NCI-H69 (cell line): ENCODE data around the gene GPR3.
A peak's percentile ranks its signal among the peaks of the same experiment; 100 is the strongest.

ENCODE experiments used
- DNase-seq: peaks from one replicate; lab custom pipeline; 2025; lab: John Stamatoyannopoulos, UW

The GPR3 gene

DNA sequence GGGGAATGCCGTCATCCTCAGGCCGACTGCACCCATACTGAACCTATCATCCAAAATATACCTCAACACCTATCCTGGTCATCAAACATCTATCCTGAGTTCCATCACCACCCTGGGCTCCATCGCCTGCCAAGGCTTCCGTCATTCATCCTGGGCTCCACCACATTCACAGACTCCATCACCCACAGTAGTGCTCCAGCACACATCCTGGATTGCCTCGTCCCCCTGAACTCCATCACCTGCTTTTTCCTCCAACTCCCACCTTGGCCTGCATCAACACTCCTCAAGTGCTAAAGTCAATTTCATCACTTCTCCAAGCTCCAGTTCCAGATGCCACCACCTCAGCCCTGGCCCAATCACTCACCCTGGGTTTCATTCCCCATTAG is 33.5 kb upstream of the GPR3 start:
- DNase-seq: no peak

DNA sequence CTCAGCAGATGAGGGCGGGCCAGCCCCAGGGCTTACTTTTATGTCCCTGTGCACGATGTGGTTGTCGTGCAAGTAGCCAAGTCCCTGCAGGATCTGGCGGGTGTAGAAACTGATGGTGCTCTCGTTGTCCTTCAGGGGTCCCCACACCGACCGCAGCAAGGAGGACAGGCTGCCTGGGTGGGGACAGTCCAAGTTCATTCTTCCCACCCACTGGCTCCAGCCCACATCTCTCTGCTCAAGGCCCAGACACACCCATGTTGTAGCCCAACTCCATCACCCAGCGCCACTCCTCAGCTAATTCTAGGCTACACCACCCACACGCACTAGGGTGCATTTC is 32.6 kb upstream of the GPR3 start:
- no peak for DNase-seq

DNA sequence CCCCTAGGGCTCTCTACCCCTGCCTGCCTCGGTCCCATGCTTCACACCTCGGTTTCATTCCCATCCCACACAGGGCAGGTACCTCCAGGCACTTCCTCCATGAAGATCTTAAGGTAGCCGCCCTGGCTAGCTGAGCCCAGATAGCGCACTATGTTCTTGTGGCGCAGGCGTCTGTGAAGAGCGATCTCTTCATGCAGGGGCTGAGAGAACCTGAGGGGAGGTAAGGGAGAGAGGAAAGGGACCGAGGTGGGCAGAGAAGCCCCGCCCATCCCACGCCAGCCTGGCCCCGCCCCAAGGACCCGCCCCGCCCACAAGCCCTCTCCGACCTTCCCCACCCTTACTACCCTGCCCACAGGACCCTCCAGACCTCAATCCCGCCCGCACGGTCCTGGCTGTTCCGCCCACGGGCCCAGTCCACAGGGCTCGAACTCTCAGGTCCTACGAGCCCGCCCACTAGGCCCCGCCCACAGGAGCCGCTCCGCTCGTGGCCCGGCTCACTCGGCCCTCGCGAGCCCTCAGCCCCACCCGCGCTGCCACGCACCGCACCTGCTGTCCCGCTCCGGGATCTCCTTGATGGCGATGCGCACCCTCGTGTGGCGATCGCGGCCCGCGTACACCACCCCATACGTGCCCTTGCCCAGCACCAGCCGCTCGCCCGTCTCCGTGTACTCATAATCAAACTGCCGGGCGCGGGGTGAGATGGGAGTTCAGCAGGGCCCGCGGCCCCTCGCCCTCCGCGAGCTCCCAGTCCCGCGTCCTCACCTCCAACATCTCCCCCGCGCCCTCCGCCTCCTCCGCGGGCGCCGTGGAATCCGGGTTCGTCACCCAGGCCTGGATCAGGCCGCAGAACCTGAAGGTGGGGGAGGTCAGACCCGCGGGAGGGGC is 32.0 kb upstream of the GPR3 start:
- DNase-seq: no peak

DNA sequence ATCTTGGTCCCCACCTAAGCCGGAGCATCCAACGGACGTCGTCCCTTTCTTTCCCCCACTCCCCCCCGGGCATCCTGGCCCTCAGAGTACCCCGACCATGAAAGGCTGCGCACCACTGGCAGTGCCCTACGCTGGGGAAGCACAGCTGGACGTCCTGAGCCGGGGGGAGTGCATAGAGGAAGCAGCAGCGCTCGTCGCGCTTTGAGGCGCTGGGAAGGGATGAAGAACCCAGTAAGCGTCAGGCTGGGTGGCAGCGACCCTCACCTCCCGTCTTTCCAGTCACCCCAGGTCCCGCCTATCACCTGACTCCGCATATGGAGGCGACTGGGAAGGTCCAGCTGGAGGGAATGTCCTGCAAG is 31.4 kb upstream of the GPR3 start:
- no peak for DNase-seq

DNA sequence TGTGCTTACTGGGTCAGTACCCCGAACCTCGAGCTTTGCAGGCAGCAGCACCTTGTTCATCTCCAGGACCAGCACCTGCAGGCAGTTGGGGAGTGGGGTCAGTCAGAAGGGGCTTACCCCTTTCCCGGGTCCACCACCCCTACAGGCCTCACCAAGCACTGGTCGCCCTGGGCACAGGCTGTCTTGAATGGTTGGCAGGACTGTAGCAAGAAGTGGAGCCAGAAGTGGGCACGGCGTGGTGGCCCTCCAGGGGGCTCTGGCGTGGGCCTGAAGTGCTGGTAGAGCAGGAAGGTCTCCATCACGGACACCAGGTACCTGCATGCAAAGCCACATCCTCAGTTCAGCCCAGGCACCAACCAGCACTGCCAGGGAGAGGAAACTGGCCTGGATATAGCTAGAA is 30.9 kb upstream of the GPR3 start:
- DNase-seq: no peak

DNA sequence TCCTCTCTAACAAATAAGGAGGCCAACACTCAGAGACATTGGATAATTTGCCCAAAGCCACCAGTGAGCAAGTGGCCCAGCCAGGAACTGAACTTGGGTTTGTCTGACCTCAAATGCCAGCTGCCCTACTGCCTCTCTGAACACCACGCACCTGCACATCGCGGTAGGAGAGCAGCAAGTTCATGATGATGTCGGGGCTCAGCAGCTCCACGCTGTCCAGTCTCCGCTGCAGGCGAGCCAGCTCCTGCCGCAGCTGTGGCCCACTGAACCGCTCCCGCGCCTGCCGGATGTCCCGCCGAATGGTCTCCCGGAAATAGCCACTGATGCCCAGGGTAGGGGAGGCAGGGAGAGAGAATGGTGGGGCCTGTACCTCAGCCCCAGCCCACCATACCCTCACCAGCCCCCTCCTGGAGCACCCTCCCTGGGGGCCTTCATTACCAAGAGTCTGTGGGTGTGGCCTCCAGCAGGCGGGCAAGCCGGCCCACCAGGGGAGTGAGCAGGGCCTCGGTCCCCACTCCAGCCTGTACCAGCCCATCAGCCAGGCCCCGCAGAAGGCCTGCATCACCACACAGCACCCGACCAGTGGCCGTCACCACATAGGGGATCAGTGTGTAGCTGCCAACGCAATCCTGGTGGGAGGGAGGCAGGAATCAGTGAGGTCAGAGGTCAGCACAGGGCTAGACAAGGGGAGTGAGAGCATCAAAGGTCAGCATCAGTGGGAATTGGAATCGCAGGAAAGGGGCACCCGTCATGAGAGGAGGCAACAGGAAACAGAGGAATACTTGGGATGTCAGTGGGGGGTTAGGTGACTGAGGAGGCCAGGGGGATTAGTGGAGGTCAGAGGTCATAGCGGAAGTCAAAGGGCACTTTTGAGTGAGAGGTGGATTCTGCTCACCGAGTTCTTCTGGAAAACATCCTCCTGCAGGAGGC is 28.4 kb upstream of the GPR3 start:
- no peak for DNase-seq

DNA sequence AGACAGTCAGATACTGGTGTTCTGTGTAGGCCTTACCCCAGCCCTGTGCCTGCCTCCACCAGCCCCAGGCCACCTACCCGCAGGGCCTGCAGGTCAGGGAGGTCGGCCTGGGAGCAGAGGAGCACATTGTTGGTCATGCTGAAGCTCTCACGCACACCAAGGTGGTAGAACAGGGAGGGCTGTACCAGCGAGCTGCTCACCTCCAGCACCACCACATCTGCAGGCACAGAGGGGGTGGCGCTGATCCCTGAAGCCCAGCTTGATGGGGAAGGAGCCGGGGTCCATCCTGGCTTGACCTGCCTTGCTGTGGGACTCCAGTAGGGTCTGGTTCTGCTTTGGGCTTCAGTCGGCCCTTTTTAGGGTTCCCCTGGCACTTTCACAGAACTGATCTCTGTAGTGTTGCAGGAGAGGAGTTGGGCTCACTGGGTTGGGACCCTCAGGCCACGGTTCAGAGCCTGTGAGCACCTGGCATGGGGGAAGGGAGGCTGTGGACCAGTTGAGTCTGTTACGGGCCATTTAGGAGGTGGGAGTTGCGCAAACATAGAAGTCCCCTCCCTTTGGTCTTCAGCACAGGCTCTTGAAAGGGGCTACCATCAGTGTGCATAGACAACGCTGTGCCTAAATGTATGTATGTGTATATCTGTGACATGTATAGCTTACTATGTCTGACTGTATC is 27.6 kb upstream of the GPR3 start:
- DNase-seq: no peak

DNA sequence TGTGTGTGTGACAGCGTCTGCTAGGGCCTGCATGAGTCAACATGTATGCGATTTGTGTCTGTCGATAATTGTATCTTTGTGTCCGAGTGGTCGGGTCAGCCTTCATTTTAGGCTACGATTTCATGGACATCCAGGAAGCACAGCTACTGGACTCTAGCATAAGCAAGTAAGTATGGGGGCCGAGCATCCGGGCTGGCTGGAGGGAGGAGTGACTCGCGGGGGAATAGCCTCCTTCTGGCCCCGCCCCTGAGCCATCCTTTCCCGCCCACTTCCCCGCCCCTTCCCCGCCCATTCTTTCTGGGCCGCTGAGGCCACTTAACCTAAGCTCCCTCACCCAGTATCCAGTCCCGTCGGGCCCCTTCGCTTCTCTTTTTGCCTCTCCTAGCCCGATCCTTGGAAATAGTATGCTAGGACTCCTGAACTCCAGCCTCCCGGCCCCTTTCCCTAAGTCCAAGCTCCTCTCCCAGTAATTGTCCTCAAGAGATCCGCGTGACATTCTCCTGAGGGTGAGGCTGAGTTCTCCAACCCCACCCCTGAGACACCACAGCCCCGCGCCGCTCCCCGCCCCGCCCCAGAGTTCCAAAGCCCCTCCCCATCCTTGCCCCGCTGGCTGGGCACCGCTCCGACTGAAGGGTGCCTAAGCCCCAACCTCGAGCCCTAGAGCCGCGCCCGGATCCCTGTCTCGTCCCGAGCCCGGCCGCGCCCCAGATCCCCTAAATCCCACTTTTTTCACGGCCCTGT is 26.9 kb upstream of the GPR3 start:
- peak; percentile 84 for DNase-seq

DNA sequence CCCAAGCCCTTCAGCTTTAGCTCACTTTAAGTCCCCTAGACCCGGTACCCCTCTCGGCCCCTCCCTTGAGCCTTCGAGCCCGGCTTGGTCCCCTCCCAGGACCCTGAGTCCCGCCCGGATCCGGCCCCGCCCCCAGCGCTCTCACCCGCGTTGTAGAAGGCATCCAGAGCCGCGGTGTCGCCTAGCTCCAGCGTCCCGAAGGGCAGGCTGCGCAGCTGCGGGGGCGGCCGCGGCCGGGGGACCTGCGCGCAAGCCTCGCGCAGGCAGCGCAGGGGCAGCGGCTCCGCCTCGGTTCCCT is 26.4 kb upstream of the GPR3 start:
- DNase-seq: peak; percentile 71

DNA sequence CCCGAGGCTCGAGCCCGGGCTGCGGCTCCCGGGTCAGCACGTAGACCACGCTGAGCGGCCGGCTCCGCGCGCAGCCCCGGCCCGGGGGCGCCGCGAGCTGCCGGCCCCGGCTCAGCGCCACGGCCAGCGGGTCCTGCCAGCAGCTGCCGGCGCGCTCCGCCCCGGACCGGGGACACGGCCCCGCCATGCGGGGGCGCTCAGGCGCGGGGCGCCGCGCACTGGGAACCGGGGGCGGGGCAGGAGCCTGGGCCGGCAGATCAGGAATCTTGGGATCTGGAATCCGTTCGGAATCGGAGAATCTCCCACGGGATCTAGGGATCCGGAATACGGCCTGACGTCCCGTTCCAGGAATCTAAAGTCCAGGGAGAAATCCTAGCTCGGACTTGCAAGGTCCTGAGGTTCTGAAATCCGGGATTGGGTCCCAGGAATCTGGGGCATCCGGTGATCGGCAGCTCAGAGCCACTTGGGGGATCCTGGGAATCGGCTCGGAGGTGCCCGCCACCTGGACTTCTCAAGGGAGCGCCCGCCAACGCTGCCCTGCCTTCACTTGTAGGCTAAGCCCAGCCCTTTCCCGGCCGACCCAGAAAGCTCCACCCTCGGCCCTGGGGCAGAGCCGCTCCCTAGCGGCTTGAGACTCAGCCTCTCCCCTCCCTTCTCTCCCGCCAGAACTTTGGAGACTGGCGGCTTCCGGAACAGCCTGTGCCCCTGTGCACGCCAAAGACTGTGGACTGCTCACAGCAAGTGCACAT is 25.8 kb upstream of the GPR3 start, which contains the start of gene MAP3K6:
Gene MAP3K6, minus strand, starts transcription at position 551 of the 749 bp plus-strand sequence. Its CDS starts 364 bp downstream, at position 187.
- peak; percentile 73 for DNase-seq

DNA sequence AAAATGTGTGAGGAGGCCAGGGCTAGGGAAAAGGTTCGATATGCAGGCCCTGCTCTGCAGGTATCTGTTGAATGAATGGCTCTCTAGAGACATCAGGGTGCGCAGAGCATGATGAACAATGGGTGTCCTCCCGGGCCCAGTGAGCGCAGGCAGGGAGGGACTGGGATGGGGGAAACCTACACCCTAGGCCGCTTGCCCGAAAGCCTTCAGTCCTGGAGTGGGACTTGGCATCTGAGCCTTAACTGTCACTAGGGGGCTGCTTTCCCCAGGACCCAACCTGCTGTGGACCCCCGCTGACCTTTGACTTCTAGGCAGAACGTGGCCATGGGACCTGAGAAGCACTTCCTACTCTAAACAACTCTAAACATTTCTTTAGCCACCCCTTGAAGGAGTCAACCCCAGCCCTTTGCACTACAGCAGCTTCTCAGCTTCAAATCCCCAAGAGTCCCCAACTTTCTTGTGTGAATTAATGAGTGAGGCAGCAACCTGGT is 25.2 kb upstream of the GPR3 start:
- DNase-seq: no peak

DNA sequence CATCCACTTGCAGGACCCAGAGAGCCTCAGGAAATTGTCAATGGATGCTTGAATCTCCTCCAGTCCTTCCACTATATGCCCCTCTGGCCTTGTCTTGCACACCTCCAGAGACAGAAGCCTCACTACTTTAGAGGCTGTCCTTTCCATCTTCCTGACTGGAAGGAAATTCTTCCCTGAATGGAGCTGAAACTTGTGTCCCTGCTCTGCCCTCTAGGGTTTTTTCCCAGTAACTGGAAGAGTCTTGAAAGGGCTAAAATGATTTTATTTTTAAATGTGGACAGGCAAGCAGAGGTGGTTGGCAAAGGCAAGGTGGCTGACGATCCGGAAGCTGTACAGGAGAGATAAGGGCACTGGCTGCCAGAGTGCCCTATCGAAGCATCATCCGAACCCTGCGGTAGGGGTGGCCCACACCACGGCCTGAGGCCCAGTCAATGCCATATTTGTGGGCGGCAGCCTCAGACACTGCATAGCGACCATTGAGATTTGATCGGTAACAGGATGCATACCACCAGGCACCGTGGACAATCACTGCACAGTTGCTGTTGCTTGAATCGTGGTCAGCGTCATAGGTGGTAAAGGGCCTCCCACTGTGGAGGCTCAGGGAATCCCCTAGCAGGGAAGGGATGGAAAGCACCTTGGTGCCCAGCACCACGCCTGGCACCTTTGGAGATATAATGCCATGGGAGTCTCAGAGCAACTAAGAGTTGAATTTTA is 23.4 kb upstream of the GPR3 start:
- no peak for DNase-seq

DNA sequence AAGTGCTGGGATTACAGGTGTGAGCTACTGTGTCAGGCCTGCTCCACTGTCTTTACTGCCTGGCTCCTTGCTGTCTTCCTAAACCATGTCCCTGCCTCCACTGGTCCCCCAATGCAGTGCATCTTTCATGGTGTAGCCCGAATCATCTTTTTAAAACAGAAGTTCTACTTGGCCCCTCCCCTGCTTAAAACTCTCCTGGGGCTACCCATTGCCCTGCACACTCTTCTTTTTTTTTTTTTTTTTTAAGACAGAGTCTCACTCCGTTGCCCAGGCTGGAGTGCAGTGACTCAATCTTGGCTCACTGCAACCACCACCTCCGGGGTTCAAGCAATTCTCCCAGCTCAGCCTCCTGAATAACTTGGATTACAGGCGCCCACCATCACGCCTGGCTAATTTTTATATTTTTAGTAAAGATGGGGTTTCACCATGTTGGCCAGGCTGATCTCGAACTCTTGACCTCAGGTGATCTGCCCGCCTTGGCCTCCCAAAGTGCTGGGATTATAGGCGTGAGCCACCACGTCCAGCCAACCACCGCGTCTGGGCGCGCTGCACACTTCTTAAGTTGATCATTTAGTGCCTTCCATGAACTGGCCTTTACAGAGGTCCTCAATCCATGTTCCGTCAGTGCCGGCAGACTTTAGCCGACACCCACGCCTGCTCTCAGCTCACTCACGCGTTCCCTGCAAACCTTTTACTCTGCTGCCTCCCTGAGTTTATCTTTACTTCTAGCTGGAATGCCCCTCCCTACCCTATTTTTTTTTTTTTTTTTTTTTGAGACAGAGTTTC is 20.2 kb upstream of the GPR3 start:
- no peak for DNase-seq

DNA sequence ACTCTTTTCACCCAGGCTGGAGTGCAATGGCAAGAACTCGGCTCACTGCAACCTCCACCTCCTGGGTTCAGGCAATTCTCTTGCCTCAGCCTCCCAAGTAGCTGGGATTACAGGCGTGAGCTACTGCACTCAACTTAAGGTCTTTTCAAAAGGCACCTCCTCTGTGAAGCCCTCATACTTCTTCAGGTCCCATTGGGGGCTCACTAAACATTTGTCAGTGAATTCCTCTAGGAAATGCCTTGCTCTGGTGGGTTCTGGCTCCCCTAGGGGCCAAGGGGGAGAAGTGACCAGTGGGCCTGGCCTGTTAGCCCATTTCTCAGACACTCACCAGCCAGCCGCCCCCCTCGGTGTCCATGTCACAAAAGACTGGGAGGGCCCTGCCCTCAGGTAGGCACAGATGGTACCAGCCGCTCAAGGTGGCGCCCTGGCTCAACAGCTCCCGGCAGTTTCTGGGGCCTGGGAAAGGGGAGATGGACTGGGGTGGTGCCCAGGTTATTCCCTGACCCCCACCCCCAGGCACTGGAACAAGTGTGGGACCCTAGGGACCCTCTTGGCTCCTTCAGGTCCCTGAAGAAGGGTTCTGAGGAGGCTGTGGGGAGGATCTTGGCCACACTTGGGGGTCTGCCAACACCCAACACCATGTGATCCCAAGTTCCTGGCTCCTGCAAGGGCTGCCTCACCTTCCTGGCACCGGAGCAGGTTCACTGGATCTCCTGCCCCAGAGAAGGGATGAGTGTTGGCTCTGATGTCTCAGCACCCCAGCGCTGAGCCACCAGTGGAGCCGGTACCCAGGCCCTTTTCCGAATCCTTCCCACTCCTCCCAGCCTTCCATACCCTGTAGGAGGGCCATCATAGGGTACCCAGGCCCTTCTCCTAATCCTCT is 19.4 kb upstream of the GPR3 start:
- no peak for DNase-seq

DNA sequence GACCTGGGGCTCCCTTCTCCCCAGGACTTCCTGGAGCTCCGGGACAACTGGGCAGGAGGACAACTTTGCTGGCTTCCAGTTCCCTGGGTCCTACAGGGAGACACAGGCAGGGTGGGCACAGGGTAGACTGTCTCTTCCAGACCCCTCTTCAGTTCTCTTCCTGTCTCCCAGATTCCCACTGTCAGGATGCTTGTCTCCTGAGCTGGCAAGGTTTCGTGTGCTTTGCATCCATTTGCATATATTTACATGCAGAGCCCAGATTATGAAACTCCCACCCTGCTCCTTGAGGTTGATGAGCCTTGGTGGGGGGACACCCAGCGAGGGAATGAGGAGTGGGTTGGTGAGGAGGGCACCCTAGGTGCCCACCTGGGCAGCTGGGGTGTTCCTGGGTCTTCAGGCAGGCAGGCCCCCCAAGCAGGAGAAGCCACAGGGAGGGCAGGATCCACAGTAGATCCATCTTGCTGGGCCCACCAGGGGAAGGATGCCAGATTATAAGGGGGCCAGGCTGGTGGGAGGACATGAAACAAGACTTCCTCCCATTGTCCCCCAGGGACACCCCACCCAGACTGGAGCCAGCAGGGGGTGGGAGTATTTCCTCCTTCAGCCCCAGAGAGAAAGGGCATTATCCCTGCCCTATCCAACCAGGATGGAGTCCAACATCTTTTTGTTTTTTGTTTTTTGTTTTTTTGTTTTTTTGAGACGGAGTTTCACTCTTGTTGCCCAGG is 17.9 kb upstream of the GPR3 start, which contains the start of gene FCN3:
Gene FCN3, minus strand, starts transcription at position 463 of the 725 bp plus-strand sequence. Its CDS starts 6 bp downstream, at position 457.
- DNase-seq: no peak

DNA sequence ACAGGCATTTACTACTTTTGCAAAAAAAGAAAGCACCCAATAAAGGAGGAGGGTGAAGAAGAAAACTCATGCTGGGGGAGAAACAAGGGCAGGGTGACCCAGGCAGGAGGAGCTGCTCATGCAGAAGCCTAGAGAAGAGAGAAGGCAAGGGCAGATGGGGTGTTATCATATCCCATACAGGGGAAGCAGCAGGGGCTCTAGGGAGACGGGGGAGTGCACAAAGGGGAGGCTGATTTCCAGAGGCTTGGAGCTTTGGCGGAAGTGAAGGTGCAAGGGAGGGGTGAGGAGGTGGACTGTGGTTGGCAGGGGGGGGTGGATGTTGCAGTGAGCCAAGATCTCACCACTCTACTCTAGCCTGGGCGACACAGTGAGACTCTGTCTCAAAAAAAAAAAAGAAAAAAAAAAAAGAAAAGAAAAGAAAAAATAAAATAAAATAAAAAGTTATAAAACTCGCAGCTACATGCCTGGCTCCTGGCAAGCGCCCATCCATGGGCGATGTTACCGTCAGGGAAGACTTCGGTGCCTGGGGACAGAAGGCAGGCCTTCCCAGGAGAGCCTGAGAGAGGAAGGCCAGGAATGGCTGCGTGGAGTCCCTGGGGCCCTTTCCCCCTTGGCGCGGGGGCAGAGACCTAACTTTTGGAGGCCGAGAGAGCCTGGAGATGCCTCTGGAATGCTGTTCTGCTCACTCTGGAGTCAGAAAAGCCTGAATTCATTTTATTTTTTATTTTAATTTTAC is 14.5 kb upstream of the GPR3 start:
- peak; percentile 29 for DNase-seq

DNA sequence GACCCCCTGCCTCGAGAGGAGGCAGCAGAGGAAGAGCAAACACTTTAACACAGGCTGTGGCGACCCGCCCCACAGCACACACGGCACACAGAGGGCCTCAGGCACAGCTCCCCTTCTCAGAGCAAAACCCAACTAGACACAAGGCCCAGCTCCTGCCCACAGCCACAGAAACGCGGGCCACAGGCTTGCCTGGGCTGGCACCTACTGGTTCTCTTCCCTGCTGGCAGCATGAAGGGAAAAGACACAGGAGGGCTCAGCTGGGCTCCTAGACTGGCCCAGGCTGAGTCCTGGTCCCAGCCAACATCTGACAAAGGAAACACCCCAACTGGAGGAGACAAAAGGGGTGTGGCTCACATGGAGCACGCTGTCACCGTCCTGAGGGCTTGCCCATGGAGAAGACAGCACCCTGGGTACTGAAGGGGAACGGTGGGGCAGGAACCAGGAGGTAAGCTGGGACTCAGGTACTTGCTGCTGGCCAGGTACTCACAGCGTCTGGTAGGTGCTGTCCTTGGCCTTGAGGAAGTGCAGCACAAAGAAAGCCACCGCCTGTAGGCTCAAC is 12.8 kb upstream of the GPR3 start:
- DNase-seq: peak; percentile 29
